GM23338 (cell line): ENCODE data around the gene MRFAP1.
"Not testable (repeated sequence)": the region's sequence is repeated elsewhere in the genome, so short reads cannot be mapped to it uniquely, and the experiment has no call there.

Experiments used
- CTCF ChIP-seq, 2 experiments: fragments of 200-600 bp in 1 of 2; sonication (generic) in 1 of 2; conservative IDR thresholded peaks; 2 replicates each; pipeline versions ENCODE4 v1.5.1 to v1.6.1; 2016 to 2017; ENCODE audit warnings: antibody characterized with exemption in 2 of 2, low read depth in 2 of 2, mild to moderate bottlenecking in 2 of 2, moderate library complexity in 1 of 2
- ETS1 ChIP-seq: IDR thresholded peaks from 2 replicates; pipeline ENCODE4 v1.6.1; 2016; ENCODE audit warnings: antibody characterized with exemption
- EZH2 ChIP-seq: fragments of 200-600 bp; sonication (generic); IDR thresholded peaks from one replicate; pipeline ENCODE4 v1.8.0; 2017; ENCODE audit warnings: antibody characterized with exemption, mild to moderate bottlenecking, low read depth; ENCODE audit not compliant: unreplicated experiment
- EZH2phosphoT487 ChIP-seq: fragments of 200-600 bp; sonication (generic); IDR thresholded peaks from one replicate; pipeline ENCODE4 v1.8.1; 2018; ENCODE audit warnings: antibody characterized with exemption; ENCODE audit not compliant: unreplicated experiment
- JUNB ChIP-seq: IDR thresholded peaks from one replicate; pipeline ENCODE4 v1.6.1; 2016; ENCODE audit warnings: antibody characterized with exemption; ENCODE audit not compliant: unreplicated experiment
- NANOG ChIP-seq: IDR thresholded peaks from 2 replicates; pipeline ENCODE4 v1.6.1; 2016; ENCODE audit warnings: antibody characterized with exemption, borderline replicate concordance
- POLR2AphosphoS5 ChIP-seq: IDR thresholded peaks from 2 replicates; pipeline ENCODE4 v1.6.1; 2016; ENCODE audit warnings: antibody characterized with exemption, low read depth
- REST ChIP-seq: IDR thresholded peaks from one replicate; pipeline ENCODE4 v1.6.1; 2018; ENCODE audit warnings: antibody characterized with exemption; ENCODE audit not compliant: unreplicated experiment
- ZNF331 ChIP-seq: fragments of 250-450 bp; sonication (Bioruptor Pico); IDR thresholded peaks from 2 replicates; pipeline ENCODE4 v1.5.0; 2020; ENCODE audit warnings: low read depth, mild to moderate bottlenecking, moderate library complexity
- ZNF462 ChIP-seq: fragments of 250-450 bp; sonication (Bioruptor Pico); IDR thresholded peaks from 2 replicates; pipeline ENCODE4 v1.5.0; 2020; ENCODE audit warnings: mild to moderate bottlenecking, moderate library complexity

- not testable (repeated sequence) for TF ChIP-seq CTCF (conservative IDR thresholded peaks at IDR 0.05; ENCODE audit: low read depth in 2 of 2); JUNB; EZH2phosphoT487; POLR2AphosphoS5; EZH2; NANOG; ZNF462 (CRISPR knock-in tag); ETS1; ZNF331 (CRISPR knock-in tag); REST
Measured at GRCh38 chr4:6655291-6655690, 14.8 kb downstream of the MRFAP1 start.
